Measurements from ENCODE around the gene HAP1. TPM values are rescaled to one million over a fixed set of nuclear protein-coding genes. Genes with fewer than 3 reads are reported as not detected.

The HAP1 gene
- total RNA-seq, 4 donors from 2014 or later, result 1.0 to 9.3 (median 1.2) TPM

- no peaks in the 10 kb centered on the region for H3K36me3 ChIP-seq
- TF ChIP-seq CTCF (IDR thresholded peaks at IDR 0.05) (no peak), POLR2A (IDR thresholded peaks at IDR 0.05) (no peak)
- 19% methylated on average over 18 of the region's 40 CpGs for WGBS
- no peak overlapping the region for H3K27ac ChIP-seq
- H3K4me1 ChIP-seq, result peaks cover 33% of the 10 kb centered on the region
- H3K9me3 ChIP-seq, result no peaks in the 10 kb centered on the region
- peaks cover 61% of the 10 kb centered on the region for H3K27me3 ChIP-seq
- DNase-seq (ENCODE audit: low spot score in 2 of 2), result no peak
- H3K4me3 ChIP-seq, result peak overlapping the region; percentile 55
Measured at GRCh38 chr17:41733348-41734138, 900 bp downstream of the HAP1 start.

- peaks cover 51% of the 10 kb centered on the region for H3K27me3 ChIP-seq
- 78% methylated on average over 2 of the region's 3 CpGs for WGBS
Measured at GRCh38 chr17:41731836-41732235, 2.6 kb downstream of the HAP1 start.

GRCh38 chr17:41730479-41730878, 4.0 kb downstream of the HAP1 start:
- TF ChIP-seq POLR2AphosphoS5 (IDR thresholded peaks at IDR 0.05), result no peak
- no peak for TF ChIP-seq POLR2A (IDR thresholded peaks at IDR 0.05)
- no peak for TF ChIP-seq CTCF (IDR thresholded peaks at IDR 0.05)
- TF ChIP-seq EP300 (IDR thresholded peaks at IDR 0.05), result no peak
- Histone ChIP-seq H3K4me1 (peaks cover 21% of the 10 kb centered on the region), H3K27ac (no peak overlapping the region), H3K27me3 (peaks cover 37% of the 10 kb centered on the region), H3K9me3 (no peaks in the 10 kb centered on the region), H3K36me3 (no peaks in the 10 kb centered on the region), H3K4me3 (no peak overlapping the region)
- WGBS, result 61% methylated on average over 4 of the region's 4 CpGs
- no peak for DNase-seq (ENCODE audit: low spot score in 2 of 2)

More at GRCh38 chr17:41731836-41732235, 2.6 kb downstream of the HAP1 start:
- Histone ChIP-seq H3K4me3 (no peak overlapping the region), H3K4me1 (peaks cover 22% of the 10 kb centered on the region), H3K36me3 (no peaks in the 10 kb centered on the region), H3K27ac (no peak overlapping the region), H3K9me3 (no peaks in the 10 kb centered on the region)
- DNase-seq (ENCODE audit: low spot score in 2 of 2), result no peak
- TF ChIP-seq CTCF (IDR thresholded peaks at IDR 0.05) (no peak), POLR2AphosphoS5 (IDR thresholded peaks at IDR 0.05) (no peak), EP300 (IDR thresholded peaks at IDR 0.05) (no peak), POLR2A (IDR thresholded peaks at IDR 0.05) (no peak)

GRCh38 chr17:41728056-41728455, 6.4 kb downstream of the HAP1 start:
- H3K27ac ChIP-seq, result no peak overlapping the region
- TF ChIP-seq POLR2A (IDR thresholded peaks at IDR 0.05) (no peak), CTCF (IDR thresholded peaks at IDR 0.05) (no peak), EP300 (IDR thresholded peaks at IDR 0.05) (no peak), POLR2AphosphoS5 (IDR thresholded peaks at IDR 0.05) (no peak)
- no peaks in the 10 kb centered on the region for H3K36me3 ChIP-seq
- H3K4me1 ChIP-seq, result no peaks in the 10 kb centered on the region
- peaks cover 13% of the 10 kb centered on the region for H3K27me3 ChIP-seq
- no peak overlapping the region for H3K4me3 ChIP-seq
- DNase-seq (ENCODE audit: low spot score in 2 of 2), result no peak
- 75% methylated on average over 8 of the region's 12 CpGs for WGBS
- no peaks in the 10 kb centered on the region for H3K9me3 ChIP-seq

- no peaks in the 10 kb centered on the region for H3K9me3 ChIP-seq
- WGBS, result 88% methylated on average over 5 of the region's 5 CpGs
- DNase-seq (ENCODE audit: low spot score in 2 of 2), result no peak
Measured at GRCh38 chr17:41725134-41725533, 9.3 kb downstream of the HAP1 start.

More at GRCh38 chr17:41725134-41725533, 9.3 kb downstream of the HAP1 start:
- no peaks in the 10 kb centered on the region for H3K27me3 ChIP-seq
- H3K27ac ChIP-seq, result no peak overlapping the region
- no peak for TF ChIP-seq POLR2AphosphoS5 (IDR thresholded peaks at IDR 0.05)
- no peaks in the 10 kb centered on the region for H3K4me1 ChIP-seq
- no peaks in the 10 kb centered on the region for H3K36me3 ChIP-seq
- H3K4me3 ChIP-seq, result no peak overlapping the region

All from suprapubic skin (tissue), 4 donors.